ENCODE measurements around the gene RIT2. TPM values are rescaled to one million over a fixed set of nuclear protein-coding genes. Genes with fewer than 3 reads are reported as not detected.
A peak's percentile ranks its signal among the peaks of the same experiment; 100 is the strongest.

The RIT2 gene
- total RNA-seq, 1 experiment from 2014 or later: not detected

DNA sequence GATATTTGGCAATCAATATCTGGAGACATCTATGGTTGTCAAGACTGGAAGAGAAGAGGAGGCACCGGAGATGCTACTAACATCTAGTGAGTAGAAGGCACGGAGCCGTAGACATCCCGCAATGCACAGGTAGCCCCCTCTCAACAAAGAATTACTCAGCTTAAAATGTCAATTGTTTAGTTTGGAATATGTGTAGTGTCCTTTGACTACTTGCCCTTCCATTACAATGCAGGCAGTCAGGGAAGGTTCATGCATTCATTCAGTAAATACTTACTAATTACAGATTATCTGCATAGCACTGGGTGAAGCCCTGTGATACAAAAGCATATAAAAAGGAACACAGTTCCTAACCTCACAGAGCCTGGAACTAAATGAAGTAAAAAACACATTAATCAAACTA is 294.0 kb downstream of the RIT2 start:
- Mint-ChIP-seq H3K27me3 (ENCODE audit: insufficient read depth, unreplicated experiment) (peaks cover 62% of the 10 kb centered on the region), H3K9me3 (ENCODE audit: unreplicated experiment) (no peaks in the 10 kb centered on the region), H3K4me3 (ENCODE audit: unreplicated experiment) (no peak overlapping the region), H3K27ac (ENCODE audit: low read depth, unreplicated experiment) (no peak overlapping the region), H3K4me1 (ENCODE audit: insufficient read depth, unreplicated experiment) (no peaks in the 10 kb centered on the region), H3K36me3 (ENCODE audit: insufficient read depth, unreplicated experiment) (no peaks in the 10 kb centered on the region)
- no TSS peak for BruUV-seq (replicated peaks)
- ChIA-PET POLR2A (no interaction called here), CTCF (interaction anchor here (0.6 kb wide), 1 partner anchor 24 kb away, joined by 3 read pairs; no protein-coding TSS in a partner anchor)
- intact Hi-C loops (cut with micrococcal nuclease): no loop called here
- no peak for DNase-seq (ENCODE audit: unreplicated experiment)
- TF ChIP-seq, protein P1, sequence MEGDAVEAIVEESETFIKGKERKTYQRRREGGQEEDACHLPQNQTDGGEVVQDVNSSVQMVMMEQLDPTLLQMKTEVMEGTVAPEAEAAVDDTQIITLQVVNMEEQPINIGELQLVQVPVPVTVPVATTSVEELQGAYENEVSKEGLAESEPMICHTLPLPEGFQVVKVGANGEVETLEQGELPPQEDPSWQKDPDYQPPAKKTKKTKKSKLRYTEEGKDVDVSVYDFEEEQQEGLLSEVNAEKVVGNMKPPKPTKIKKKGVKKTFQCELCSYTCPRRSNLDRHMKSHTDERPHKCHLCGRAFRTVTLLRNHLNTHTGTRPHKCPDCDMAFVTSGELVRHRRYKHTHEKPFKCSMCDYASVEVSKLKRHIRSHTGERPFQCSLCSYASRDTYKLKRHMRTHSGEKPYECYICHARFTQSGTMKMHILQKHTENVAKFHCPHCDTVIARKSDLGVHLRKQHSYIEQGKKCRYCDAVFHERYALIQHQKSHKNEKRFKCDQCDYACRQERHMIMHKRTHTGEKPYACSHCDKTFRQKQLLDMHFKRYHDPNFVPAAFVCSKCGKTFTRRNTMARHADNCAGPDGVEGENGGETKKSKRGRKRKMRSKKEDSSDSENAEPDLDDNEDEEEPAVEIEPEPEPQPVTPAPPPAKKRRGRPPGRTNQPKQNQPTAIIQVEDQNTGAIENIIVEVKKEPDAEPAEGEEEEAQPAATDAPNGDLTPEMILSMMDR (IDR thresholded peaks at IDR 0.05; ENCODE audit: unreplicated experiment): no peak

DNA sequence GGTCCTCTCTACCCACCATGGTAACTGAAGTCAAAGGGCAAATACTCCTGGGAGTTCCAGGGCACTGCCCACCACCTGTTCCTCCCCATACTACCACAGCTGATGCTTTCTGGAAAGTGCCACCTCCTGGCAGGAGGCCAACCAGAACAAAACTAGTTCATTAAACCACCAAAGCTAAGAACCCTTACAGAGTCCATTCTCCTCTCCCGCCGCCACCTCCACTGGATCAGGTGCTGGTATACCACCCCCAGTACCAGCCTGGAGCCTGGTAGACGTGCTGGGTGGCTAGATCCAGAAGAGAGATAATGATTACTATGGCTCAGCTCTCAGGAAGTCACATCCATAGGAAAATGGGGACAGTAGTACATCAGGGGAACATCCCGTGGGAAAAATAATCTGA is 300.9 kb downstream of the RIT2 start:
- no peak overlapping the region for H3K4me3 Mint-ChIP-seq (ENCODE audit: unreplicated experiment)
- TF ChIP-seq, protein P1 (IDR thresholded peaks at IDR 0.05; ENCODE audit: unreplicated experiment): no peak
- intact Hi-C loops (cut with micrococcal nuclease): no loop called here
- no peak overlapping the region for H3K27ac Mint-ChIP-seq (ENCODE audit: low read depth, unreplicated experiment)
- DNase-seq (ENCODE audit: unreplicated experiment): no peak
- H3K4me1 Mint-ChIP-seq (ENCODE audit: insufficient read depth, unreplicated experiment): no peaks in the 10 kb centered on the region
- no TSS peak for BruUV-seq (replicated peaks)
- peaks cover 6% of the 10 kb centered on the region for H3K36me3 Mint-ChIP-seq (ENCODE audit: insufficient read depth, unreplicated experiment)
- CTCF ChIA-PET: no interaction called here
- no peaks in the 10 kb centered on the region for H3K9me3 Mint-ChIP-seq (ENCODE audit: unreplicated experiment)
- peaks cover 91% of the 10 kb centered on the region for H3K27me3 Mint-ChIP-seq (ENCODE audit: insufficient read depth, unreplicated experiment)
- POLR2A ChIA-PET: no interaction called here

DNA sequence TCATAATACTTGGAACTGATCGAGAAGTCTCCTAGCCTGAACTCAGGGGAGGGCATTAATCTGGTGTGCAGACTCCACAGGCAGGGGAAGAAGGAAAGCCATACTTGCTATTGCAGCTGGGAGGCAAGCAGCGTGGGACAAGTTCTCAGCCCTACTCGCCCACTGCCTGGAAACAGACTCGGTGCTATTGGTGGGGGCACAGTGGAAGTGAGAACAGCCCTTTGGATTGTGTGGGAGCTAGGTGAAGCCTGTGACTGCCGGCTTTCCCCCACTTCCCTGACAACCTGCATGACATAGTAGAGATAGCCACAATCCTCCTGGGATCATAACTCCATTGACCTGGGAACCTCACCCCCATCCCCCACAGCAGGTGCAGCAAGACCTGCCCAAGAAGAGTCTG is 301.3 kb downstream of the RIT2 start:
- Mint-ChIP-seq H3K27ac (ENCODE audit: low read depth, unreplicated experiment) (no peak overlapping the region), H3K4me3 (ENCODE audit: unreplicated experiment) (no peak overlapping the region), H3K9me3 (ENCODE audit: unreplicated experiment) (no peaks in the 10 kb centered on the region), H3K36me3 (ENCODE audit: insufficient read depth, unreplicated experiment) (peaks cover 6% of the 10 kb centered on the region), H3K27me3 (ENCODE audit: insufficient read depth, unreplicated experiment) (peaks cover 87% of the 10 kb centered on the region), H3K4me1 (ENCODE audit: insufficient read depth, unreplicated experiment) (no peaks in the 10 kb centered on the region)
- TF ChIP-seq, protein P1 (IDR thresholded peaks at IDR 0.05; ENCODE audit: unreplicated experiment): no peak
- no peak for DNase-seq (ENCODE audit: unreplicated experiment)
- CTCF ChIA-PET: no interaction called here
- BruUV-seq (replicated peaks): no TSS peak
- POLR2A ChIA-PET: no interaction called here
- intact Hi-C loops (cut with micrococcal nuclease): no loop called here

DNA sequence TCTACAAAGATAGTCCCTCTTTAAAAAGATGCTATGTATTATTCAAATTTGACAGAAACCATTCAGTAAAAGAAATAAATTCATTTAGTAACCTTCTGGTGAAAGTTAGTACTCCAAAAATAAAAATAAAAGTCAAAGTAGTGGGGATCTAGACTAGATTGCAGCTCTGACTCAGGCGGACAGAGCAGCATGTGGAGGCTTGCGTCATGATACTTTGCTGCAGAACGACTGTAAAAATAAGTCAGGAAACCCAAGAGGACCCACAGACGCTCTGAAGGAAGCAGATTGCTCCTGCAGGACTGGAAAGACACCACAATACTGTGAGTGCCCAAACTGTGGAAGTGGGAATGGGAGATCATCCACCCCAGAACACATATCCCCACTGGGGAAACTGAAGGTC is 301.9 kb downstream of the RIT2 start:
- intact Hi-C loops (cut with micrococcal nuclease): no loop called here
- peak; percentile 9 for DNase-seq (ENCODE audit: unreplicated experiment)
- Mint-ChIP-seq H3K27ac (ENCODE audit: low read depth, unreplicated experiment) (no peak overlapping the region), H3K9me3 (ENCODE audit: unreplicated experiment) (no peaks in the 10 kb centered on the region), H3K27me3 (ENCODE audit: insufficient read depth, unreplicated experiment) (peaks cover 81% of the 10 kb centered on the region), H3K36me3 (ENCODE audit: insufficient read depth, unreplicated experiment) (peaks cover 6% of the 10 kb centered on the region), H3K4me1 (ENCODE audit: insufficient read depth, unreplicated experiment) (no peaks in the 10 kb centered on the region), H3K4me3 (ENCODE audit: unreplicated experiment) (no peak overlapping the region)
- ChIA-PET POLR2A (interaction anchor here (0.7 kb wide), 1 partner anchor 218 kb away, joined by 3 read pairs; no protein-coding TSS in a partner anchor), CTCF (no interaction called here)
- BruUV-seq (replicated peaks): no TSS peak
- TF ChIP-seq, protein P1 (IDR thresholded peaks at IDR 0.05; ENCODE audit: unreplicated experiment): no peak
